Natural killer cell (primary cell): ENCODE results near the gene ACYP2. TPM values are rescaled to one million over a fixed set of nuclear protein-coding genes. Genes with fewer than 3 reads are reported as not detected.

Source experiments
- ATAC-seq, 3 donors: fragments of 150-1000 bp in 2 of 3; fragments of 200-7000 bp in 1 of 3; cut with Tn5 transposase; 1 replicate in 1 of 3; 2 replicates in 2 of 3; pipeline ENCODE4 v1.10.0; 2021; ENCODE audit warnings: mild to moderate bottlenecking in 2 of 3, moderate library complexity in 2 of 3
- DNase-seq, 2 donors: peaks; one replicate each; pipeline versions ENCODE4 v3.0.0 to v3.0.0-alpha.2; 2013 to 2021; ENCODE audit warnings: mixed read lengths in 1 of 2
- H3K27ac ChIP-seq: one replicate; pipeline ENCODE4 v1.5.1; 2013; ENCODE audit warnings: mild to moderate bottlenecking, low read length
- H3K27me3 ChIP-seq: one replicate; pipeline ENCODE4 v1.6.1; 2013; ENCODE audit warnings: low read length; ENCODE audit not compliant: control insufficient read depth, insufficient read depth
- H3K36me3 ChIP-seq: one replicate; pipeline ENCODE4 v1.6.1; 2013; ENCODE audit warnings: low read length; ENCODE audit not compliant: control insufficient read depth, insufficient read depth
- H3K4me1 ChIP-seq: one replicate; pipeline ENCODE4 v1.6.1; 2013; ENCODE audit warnings: low read length; ENCODE audit not compliant: control insufficient read depth, insufficient read depth
- H3K4me3 ChIP-seq: one replicate; pipeline ENCODE4 v1.5.1; 2013; ENCODE audit warnings: low read length
- H3K9me3 ChIP-seq: one replicate; pipeline ENCODE4 v1.6.1; 2013; ENCODE audit warnings: low read length; ENCODE audit not compliant: control insufficient read depth, insufficient read depth
- H3K27ac Mint-ChIP-seq, 2 donors: one replicate each; pipeline ENCODE4 v1.8.0; 2022; ENCODE audit warnings: mild to moderate bottlenecking in 2 of 2, mixed read lengths in 2 of 2, moderate library complexity in 1 of 2
- H3K27me3 Mint-ChIP-seq, 2 donors: one replicate each; pipeline ENCODE4 v1.8.0; 2022; ENCODE audit warnings: low read depth in 2 of 2, mixed read lengths in 2 of 2
- H3K36me3 Mint-ChIP-seq: one replicate; pipeline ENCODE4 v1.8.0; 2022; ENCODE audit warnings: mixed read lengths
- H3K4me1 Mint-ChIP-seq, 2 donors: one replicate each; pipeline ENCODE4 v1.8.0; 2022; ENCODE audit warnings: mixed read lengths in 2 of 2
- H3K4me3 Mint-ChIP-seq: one replicate; pipeline ENCODE4 v1.8.0; 2022; ENCODE audit warnings: mild to moderate bottlenecking, moderate library complexity, mixed read lengths
- H3K9me3 Mint-ChIP-seq, 2 donors: one replicate each; pipeline ENCODE4 v1.8.0; 2022; ENCODE audit warnings: mixed read lengths in 2 of 2
- WGBS: methylation state at CpG from one replicate; pipeline ENCODE4 v1.1.7; 2013; ENCODE audit warnings: missing lambda C conversion rate; ENCODE audit not compliant: insufficient coverage; 5-methylcytosine and 5-hydroxymethylcytosine counted together
- intact Hi-C: fragments of 100-400 bp; cut with micrococcal nuclease; formaldehyde crosslinking; loops from one replicate; pipeline ENCODE4 v1.14.2; 2022
- total RNA-seq, 4 donors: library from RNA; stranded (reverse); fragments of 120-200 nt in 1 of 4; gene quantifications; one replicate each; pipeline versions ENCODE4 v1.2.3 to v1.2.4, GENCODE V29; 2013 to 2022
- TF ChIP-seq, protein P1 (sequence below): fragments of 200-600 bp; IDR thresholded peaks from one replicate; pipeline ENCODE4 v1.8.0; 2022; ENCODE audit warnings: antibody characterized with exemption

Gene ACYP2
- total RNA-seq, 3 donors from 2014 or later (not counting 1 experiment from before 2014, with no cell fraction given) = 14.3 to 18.1 (median 16.7) TPM

DNA sequence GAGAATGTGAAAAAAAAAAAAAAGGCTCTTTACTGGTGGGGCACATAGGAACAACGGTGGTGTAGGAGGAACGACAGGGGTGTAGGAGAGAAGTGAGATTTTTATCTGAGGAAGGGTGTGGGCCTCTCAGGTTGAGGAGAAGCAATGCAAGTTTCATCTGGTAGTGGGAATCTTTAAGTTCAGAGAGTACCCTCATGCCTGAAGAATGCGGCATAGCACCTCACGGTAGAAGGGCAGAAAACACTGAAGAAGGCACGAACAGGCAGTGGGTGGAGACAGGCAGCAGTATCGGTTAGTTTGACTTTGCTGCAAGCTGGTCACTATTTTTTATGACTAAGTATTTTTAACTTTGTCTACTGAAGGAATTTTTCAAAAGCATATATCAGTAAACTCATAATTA lies 192.8 kb downstream of the ACYP2 start:
- ATAC-seq (no peak), DNase-seq (no peak)
- no peak overlapping the region for H3K27ac Mint-ChIP-seq
- no peaks in the 10 kb centered on the region for H3K36me3 ChIP-seq
- TF ChIP-seq, protein P1, sequence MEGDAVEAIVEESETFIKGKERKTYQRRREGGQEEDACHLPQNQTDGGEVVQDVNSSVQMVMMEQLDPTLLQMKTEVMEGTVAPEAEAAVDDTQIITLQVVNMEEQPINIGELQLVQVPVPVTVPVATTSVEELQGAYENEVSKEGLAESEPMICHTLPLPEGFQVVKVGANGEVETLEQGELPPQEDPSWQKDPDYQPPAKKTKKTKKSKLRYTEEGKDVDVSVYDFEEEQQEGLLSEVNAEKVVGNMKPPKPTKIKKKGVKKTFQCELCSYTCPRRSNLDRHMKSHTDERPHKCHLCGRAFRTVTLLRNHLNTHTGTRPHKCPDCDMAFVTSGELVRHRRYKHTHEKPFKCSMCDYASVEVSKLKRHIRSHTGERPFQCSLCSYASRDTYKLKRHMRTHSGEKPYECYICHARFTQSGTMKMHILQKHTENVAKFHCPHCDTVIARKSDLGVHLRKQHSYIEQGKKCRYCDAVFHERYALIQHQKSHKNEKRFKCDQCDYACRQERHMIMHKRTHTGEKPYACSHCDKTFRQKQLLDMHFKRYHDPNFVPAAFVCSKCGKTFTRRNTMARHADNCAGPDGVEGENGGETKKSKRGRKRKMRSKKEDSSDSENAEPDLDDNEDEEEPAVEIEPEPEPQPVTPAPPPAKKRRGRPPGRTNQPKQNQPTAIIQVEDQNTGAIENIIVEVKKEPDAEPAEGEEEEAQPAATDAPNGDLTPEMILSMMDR = no peak
- H3K4me1 Mint-ChIP-seq = no peaks in the 10 kb centered on the region
- no peaks in the 10 kb centered on the region for H3K9me3 Mint-ChIP-seq
- H3K4me3 Mint-ChIP-seq = no peak overlapping the region
- no peaks in the 10 kb centered on the region for H3K27me3 Mint-ChIP-seq
- H3K27me3 ChIP-seq = no peaks in the 10 kb centered on the region
- H3K4me1 ChIP-seq = no peaks in the 10 kb centered on the region
- no peak overlapping the region for H3K4me3 ChIP-seq
- H3K36me3 Mint-ChIP-seq = no peaks in the 10 kb centered on the region
- H3K27ac ChIP-seq = no peak overlapping the region
- WGBS = 79% methylated on average over 6 of the region's 6 CpGs
- intact Hi-C loops = no loop called here
- no peaks in the 10 kb centered on the region for H3K9me3 ChIP-seq

DNA sequence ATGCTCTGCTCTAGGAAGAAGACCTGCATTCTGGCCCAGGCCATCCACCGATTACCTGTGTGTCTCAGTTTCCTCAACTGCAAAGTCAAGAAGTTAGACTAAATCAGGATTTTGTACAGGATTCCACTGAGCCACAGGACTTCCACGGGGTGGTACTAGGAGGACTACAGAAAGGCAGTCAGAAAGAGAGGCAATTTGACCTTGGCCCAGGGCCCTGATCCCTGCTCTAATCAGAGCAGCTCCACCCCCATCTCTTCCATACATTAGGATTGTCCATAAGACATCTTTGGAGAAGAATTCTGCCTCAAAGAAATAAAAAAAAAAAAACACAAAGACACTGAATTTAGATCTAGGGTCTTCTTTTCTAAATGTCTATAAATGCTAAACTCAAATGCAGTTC lies 193.4 kb downstream of the ACYP2 start:
- Mint-ChIP-seq H3K4me3 (no peak overlapping the region), H3K27me3 (no peaks in the 10 kb centered on the region), H3K9me3 (no peaks in the 10 kb centered on the region), H3K36me3 (no peaks in the 10 kb centered on the region), H3K27ac (no peak overlapping the region), H3K4me1 (no peaks in the 10 kb centered on the region)
- Histone ChIP-seq H3K27ac (no peak overlapping the region), H3K27me3 (no peaks in the 10 kb centered on the region), H3K4me1 (no peaks in the 10 kb centered on the region), H3K36me3 (no peaks in the 10 kb centered on the region), H3K9me3 (no peaks in the 10 kb centered on the region), H3K4me3 (no peak overlapping the region)
- DNase-seq (no peak), ATAC-seq (no peak)
- intact Hi-C loops = no loop called here
- TF ChIP-seq, protein P1 = no peak
- WGBS = 88% methylated on average over 2 of the region's 2 CpGs

DNA sequence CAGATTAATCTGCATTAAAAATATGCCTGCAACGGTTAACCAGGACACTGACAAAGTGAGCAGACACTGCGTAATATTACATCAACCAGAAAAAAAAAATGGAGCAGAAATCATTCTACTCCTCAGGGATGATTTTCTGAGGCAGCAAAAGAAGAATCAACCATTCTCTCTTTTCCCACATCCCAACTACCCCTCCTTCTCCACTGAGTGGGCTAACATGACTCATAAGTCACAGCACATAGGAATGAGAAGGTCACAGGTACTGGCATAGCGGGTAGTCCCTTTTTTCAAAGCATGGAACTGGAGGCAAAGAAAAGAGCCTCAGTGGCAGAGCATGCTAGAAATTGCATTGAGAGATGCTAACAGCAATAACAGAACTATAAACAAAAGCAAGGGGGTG lies 194.9 kb downstream of the ACYP2 start:
- ATAC-seq = no peak
- Histone ChIP-seq H3K4me3 (no peak overlapping the region), H3K27ac (no peak overlapping the region), H3K4me1 (no peaks in the 10 kb centered on the region), H3K36me3 (no peaks in the 10 kb centered on the region), H3K27me3 (no peaks in the 10 kb centered on the region), H3K9me3 (no peaks in the 10 kb centered on the region)
- TF ChIP-seq, protein P1 = no peak
- Mint-ChIP-seq H3K36me3 (no peaks in the 10 kb centered on the region), H3K4me1 (no peaks in the 10 kb centered on the region), H3K4me3 (no peak overlapping the region), H3K27ac (no peak overlapping the region), H3K27me3 (peaks cover 0 to 2% of the 10 kb centered on the region in 2 donors), H3K9me3 (no peaks in the 10 kb centered on the region)
- WGBS = 90% methylated on average over 3 of the region's 3 CpGs
- intact Hi-C loops = no loop called here
- no peak for DNase-seq

DNA sequence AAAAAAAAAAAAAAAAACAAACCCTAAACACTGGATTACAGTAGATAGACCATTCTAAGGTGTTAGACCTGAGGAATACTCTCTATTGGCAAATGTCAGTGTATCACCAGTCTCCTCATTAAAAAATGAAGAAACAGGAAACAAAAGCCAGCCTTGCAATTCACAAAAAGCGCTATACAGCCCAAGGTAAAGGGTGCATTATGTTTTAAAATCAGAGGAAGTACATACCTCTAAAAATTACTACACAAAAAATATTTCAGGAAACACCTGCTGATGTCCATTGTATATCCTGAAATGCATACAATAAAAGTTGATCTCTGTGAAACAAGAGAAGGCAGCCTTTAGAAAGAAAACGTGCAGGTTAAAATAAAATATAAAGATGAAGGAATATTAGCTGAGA lies 195.5 kb downstream of the ACYP2 start:
- H3K27me3 ChIP-seq = no peaks in the 10 kb centered on the region
- H3K36me3 Mint-ChIP-seq = no peaks in the 10 kb centered on the region
- ATAC-seq (no peak), DNase-seq (no peak)
- no peak overlapping the region for H3K27ac Mint-ChIP-seq
- H3K4me1 ChIP-seq = no peaks in the 10 kb centered on the region
- no peaks in the 10 kb centered on the region for H3K9me3 ChIP-seq
- no peaks in the 10 kb centered on the region for H3K9me3 Mint-ChIP-seq
- H3K27ac ChIP-seq = no peak overlapping the region
- no peaks in the 10 kb centered on the region for H3K4me1 Mint-ChIP-seq
- no peaks in the 10 kb centered on the region for H3K36me3 ChIP-seq
- intact Hi-C loops = no loop called here
- H3K27me3 Mint-ChIP-seq = peaks cover 0 to 2% of the 10 kb centered on the region in 2 donors
- no peak overlapping the region for H3K4me3 ChIP-seq
- 29% methylated on average over 1 of the region's 2 CpGs for WGBS
- no peak overlapping the region for H3K4me3 Mint-ChIP-seq
- TF ChIP-seq, protein P1 = no peak
